PC-3 (cell line): ENCODE results near the gene CAMTA1. TPM values are rescaled to one million over a fixed set of nuclear protein-coding genes. Genes with fewer than 3 reads are reported as not detected.

Source experiments
- ATAC-seq: fragments of 200-7000 bp; cut with Tn5 transposase; 2 replicates; pipeline ENCODE4 v1.9.1; 2020; ENCODE audit warnings: mild to moderate bottlenecking, moderate library complexity
- BruUV-seq: library from RNA; stranded (reverse); fragments of 400-500 nt; replicated peaks from 2 replicates; lab custom pipeline; 2021; lab: Mats Ljungman, UMichigan
- CTCF ChIA-PET: fragments of 300-600 bp; sonication (Branson Sonifier 250); formaldehyde crosslinking; loops from one replicate; lab custom pipeline; 2022; ENCODE audit warnings: antibody characterized with exemption; lab: Charles Lee
- POLR2A ChIA-PET: fragments of 300-600 bp; sonication (Branson Sonifier 250); formaldehyde crosslinking; loops from one replicate; lab custom pipeline; 2022; ENCODE audit warnings: antibody characterized with exemption; ENCODE audit not compliant: unreplicated experiment; lab: Charles Lee
- DNase-seq: peaks from one replicate; pipeline ENCODE4 v3.0.0-alpha.2; 2015
- H2AFZ ChIP-seq: fragments of 300-600 bp; sonication (generic); 2 replicates; pipeline ENCODE4 v1.6.0; 2016; ENCODE audit warnings: antibody characterized with exemption, low read length
- H3F3A ChIP-seq: fragments of 300-600 bp; sonication (generic); one replicate; pipeline ENCODE4 v1.6.0; 2017; ENCODE audit warnings: antibody characterized with exemption, low read length, control low read depth, mild to moderate bottlenecking; ENCODE audit not compliant: unreplicated experiment
- H3K27ac ChIP-seq: fragments of 300-600 bp; sonication (generic); 2 replicates; pipeline ENCODE4 v1.5.1; 2016; ENCODE audit warnings: mild to moderate bottlenecking, low read length
- H3K27me3 ChIP-seq: fragments of 300-600 bp; sonication (generic); 2 replicates; pipeline ENCODE4 v1.6.1; 2016; ENCODE audit warnings: low read length, mixed read lengths
- H3K36me3 ChIP-seq: fragments of 300-600 bp; sonication (generic); 2 replicates; pipeline ENCODE4 v1.6.1; 2016; ENCODE audit warnings: low read depth, mixed run types, low read length, mixed read lengths
- H3K4me1 ChIP-seq: fragments of 300-600 bp; sonication (generic); 2 replicates; pipeline ENCODE4 v1.5.1; 2016; ENCODE audit warnings: low read length; ENCODE audit not compliant: insufficient read depth
- H3K4me2 ChIP-seq: fragments of 300-600 bp; sonication (generic); 2 replicates; pipeline ENCODE4 v1.6.0; 2016; ENCODE audit warnings: low read length
- H3K4me3 ChIP-seq: fragments of 300-600 bp; sonication (generic); 2 replicates; pipeline ENCODE4 v1.5.1; 2016; ENCODE audit warnings: mild to moderate bottlenecking, low read length, mixed read lengths
- H3K79me2 ChIP-seq: fragments of 300-600 bp; sonication (generic); 2 replicates; pipeline ENCODE4 v1.6.1; 2017; ENCODE audit warnings: low read length, mixed read lengths
- H3K9ac ChIP-seq: fragments of 300-600 bp; sonication (generic); 2 replicates; pipeline ENCODE4 v1.6.0; 2016; ENCODE audit warnings: mild to moderate bottlenecking, low read length
- H3K9me2 ChIP-seq: fragments of 300-600 bp; sonication (generic); replicated peaks from 2 replicates; pipeline ENCODE4 v1.6.1; 2016; ENCODE audit warnings: mixed run types, low read length, mixed read lengths
- H3K9me3 ChIP-seq: fragments of 300-600 bp; sonication (generic); 2 replicates; pipeline ENCODE4 v1.6.1; 2016; ENCODE audit warnings: low read length, mixed read lengths
- H4K20me1 ChIP-seq: fragments of 300-600 bp; sonication (generic); 2 replicates; pipeline ENCODE4 v1.6.1; 2016; ENCODE audit warnings: low read length, mixed read lengths
- EZH2 ChIP-seq: fragments of 300-600 bp; sonication (generic); IDR thresholded peaks from one replicate; pipeline ENCODE4 v1.6.1; 2017; ENCODE audit warnings: antibody characterized with exemption, mild to moderate bottlenecking, low read length; ENCODE audit not compliant: unreplicated experiment
- EZH2phosphoT487 ChIP-seq: fragments of 300-600 bp; sonication (generic); IDR thresholded peaks from 2 replicates; pipeline ENCODE4 v1.6.1; 2018; ENCODE audit warnings: mild to moderate bottlenecking, antibody characterized with exemption, low read length, borderline replicate concordance
- intact Hi-C: fragments of 100-400 bp; cut with micrococcal nuclease; formaldehyde crosslinking; loops from 2 replicates; pipeline ENCODE4 v1.9.0; 2023
- total RNA-seq: library from RNA; depleted of rRNA; stranded (reverse); fragments of >200 nt; gene quantifications from 2 replicates; pipeline ENCODE4 v1.2.3, GENCODE V29; 2014
- TF ChIP-seq, protein P1 (sequence below): fragments of 300-600 bp; sonication (generic); conservative IDR thresholded peaks from 2 replicates; pipeline ENCODE4 v1.5.1; 2017; ENCODE audit warnings: antibody characterized with exemption, low read depth, mild to moderate bottlenecking, low read length

The CAMTA1 gene
- total RNA-seq, 1 experiment from 2014 or later: 40.8 TPM

DNA sequence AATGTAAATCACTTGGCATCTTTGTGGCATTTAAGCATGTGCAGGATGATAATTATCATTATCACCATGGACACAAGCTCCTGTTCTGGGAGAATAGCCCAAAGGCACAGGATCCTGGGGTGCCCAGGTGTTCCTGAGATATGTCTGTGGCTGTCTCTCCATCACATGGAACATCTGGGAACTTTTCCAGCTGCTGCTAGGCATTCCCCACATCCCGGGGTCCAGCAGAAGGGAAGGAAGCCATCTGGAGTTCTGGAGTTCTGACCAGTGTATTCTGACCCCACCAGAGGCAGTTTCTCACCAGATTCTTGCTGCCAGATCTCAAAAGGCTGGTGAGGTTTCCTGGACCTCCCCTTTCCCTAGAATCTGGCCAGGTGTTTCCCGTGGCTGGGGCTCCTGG, 726.1 kb downstream of the CAMTA1 start:
- ChIA-PET POLR2A (no interaction called here), CTCF (no interaction called here)
- H3K27me3 ChIP-seq: peaks cover 72% of the 10 kb centered on the region
- no peak overlapping the region for H3K4me2 ChIP-seq
- H3K9ac ChIP-seq: no peak overlapping the region
- no peaks in the 10 kb centered on the region for H3K4me1 ChIP-seq
- no peak overlapping the region for H3K27ac ChIP-seq
- TF ChIP-seq EZH2phosphoT487 (no peak), EZH2 (no peak)
- TF ChIP-seq, protein P1, sequence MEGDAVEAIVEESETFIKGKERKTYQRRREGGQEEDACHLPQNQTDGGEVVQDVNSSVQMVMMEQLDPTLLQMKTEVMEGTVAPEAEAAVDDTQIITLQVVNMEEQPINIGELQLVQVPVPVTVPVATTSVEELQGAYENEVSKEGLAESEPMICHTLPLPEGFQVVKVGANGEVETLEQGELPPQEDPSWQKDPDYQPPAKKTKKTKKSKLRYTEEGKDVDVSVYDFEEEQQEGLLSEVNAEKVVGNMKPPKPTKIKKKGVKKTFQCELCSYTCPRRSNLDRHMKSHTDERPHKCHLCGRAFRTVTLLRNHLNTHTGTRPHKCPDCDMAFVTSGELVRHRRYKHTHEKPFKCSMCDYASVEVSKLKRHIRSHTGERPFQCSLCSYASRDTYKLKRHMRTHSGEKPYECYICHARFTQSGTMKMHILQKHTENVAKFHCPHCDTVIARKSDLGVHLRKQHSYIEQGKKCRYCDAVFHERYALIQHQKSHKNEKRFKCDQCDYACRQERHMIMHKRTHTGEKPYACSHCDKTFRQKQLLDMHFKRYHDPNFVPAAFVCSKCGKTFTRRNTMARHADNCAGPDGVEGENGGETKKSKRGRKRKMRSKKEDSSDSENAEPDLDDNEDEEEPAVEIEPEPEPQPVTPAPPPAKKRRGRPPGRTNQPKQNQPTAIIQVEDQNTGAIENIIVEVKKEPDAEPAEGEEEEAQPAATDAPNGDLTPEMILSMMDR: no peak
- H3K9me3 ChIP-seq: no peaks in the 10 kb centered on the region
- no peaks in the 10 kb centered on the region for H3K36me3 ChIP-seq
- no peaks in the 10 kb centered on the region for H4K20me1 ChIP-seq
- H3K9me2 ChIP-seq: no peaks in the 10 kb centered on the region
- no peak overlapping the region for H3K4me3 ChIP-seq
- H3F3A ChIP-seq: no peaks in the 10 kb centered on the region
- DNase-seq (no peak), ATAC-seq (no peak)
- no TSS peak for BruUV-seq
- no peak overlapping the region for H2AFZ ChIP-seq
- no peaks in the 10 kb centered on the region for H3K79me2 ChIP-seq
- intact Hi-C loops: no loop called here

DNA sequence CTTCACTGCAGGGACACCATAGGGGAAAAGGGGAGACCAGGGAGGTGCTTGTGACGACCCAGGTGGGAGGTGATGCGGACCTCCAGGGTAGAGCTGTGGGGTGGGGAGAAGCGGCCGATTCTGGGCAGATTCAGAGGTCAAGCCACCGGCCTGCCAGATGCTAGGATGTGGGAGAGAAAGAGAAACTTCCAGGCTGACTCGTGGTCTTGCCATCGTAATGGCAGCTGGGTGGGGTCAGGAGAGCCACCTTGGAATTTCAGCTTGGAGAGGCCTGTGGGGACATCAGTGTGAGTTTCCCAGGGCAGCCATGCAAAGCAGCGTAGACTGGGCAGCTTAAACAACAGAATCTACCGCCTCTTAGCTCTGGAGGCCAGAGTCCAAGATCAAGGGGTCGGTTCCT, 727.8 kb downstream of the CAMTA1 start:
- BruUV-seq: no TSS peak
- no peak overlapping the region for H3K9ac ChIP-seq
- H3K9me3 ChIP-seq: no peaks in the 10 kb centered on the region
- H3K4me3 ChIP-seq: no peak overlapping the region
- peaks cover 82% of the 10 kb centered on the region for H3K27me3 ChIP-seq
- intact Hi-C loops: no loop called here
- no peak overlapping the region for H2AFZ ChIP-seq
- no peak for TF ChIP-seq EZH2
- TF ChIP-seq, protein P1: no peak
- no peak for TF ChIP-seq EZH2phosphoT487
- H3F3A ChIP-seq: no peaks in the 10 kb centered on the region
- no peaks in the 10 kb centered on the region for H3K36me3 ChIP-seq
- DNase-seq: no peak
- no peak overlapping the region for H3K4me2 ChIP-seq
- no peaks in the 10 kb centered on the region for H3K4me1 ChIP-seq
- H4K20me1 ChIP-seq: no peaks in the 10 kb centered on the region
- ChIA-PET POLR2A (no interaction called here), CTCF (no interaction called here)
- H3K27ac ChIP-seq: no peak overlapping the region
- no peaks in the 10 kb centered on the region for H3K9me2 ChIP-seq
- no peak for ATAC-seq
- no peaks in the 10 kb centered on the region for H3K79me2 ChIP-seq

DNA sequence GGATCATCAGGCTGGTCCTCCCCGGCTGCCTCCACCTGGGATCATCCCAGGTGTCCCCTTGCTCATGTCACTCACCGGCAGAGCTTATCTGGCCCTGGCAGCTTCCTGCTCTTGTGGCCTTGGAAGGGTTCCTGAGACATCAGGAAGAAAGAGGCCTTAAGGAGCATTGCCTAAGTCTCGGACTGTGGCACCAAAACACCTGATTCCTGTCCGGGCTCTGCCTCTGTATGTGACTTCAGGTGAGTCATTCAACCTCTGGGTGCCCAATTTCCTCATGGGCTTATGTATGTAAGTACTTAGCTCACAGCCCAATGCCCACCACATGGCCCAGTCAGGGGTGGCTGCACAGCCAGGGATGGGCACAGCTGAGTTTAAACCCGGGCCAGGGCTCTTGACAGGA, 729.9 kb downstream of the CAMTA1 start:
- Histone ChIP-seq H3K9me2 (no peaks in the 10 kb centered on the region), H3K4me1 (no peaks in the 10 kb centered on the region), H3K27me3 (peaks cover 70% of the 10 kb centered on the region), H3K36me3 (no peaks in the 10 kb centered on the region), H3F3A (no peaks in the 10 kb centered on the region), H3K79me2 (no peaks in the 10 kb centered on the region), H3K9ac (no peak overlapping the region), H4K20me1 (no peaks in the 10 kb centered on the region), H3K4me2 (no peak overlapping the region), H3K27ac (no peak overlapping the region), H3K9me3 (no peaks in the 10 kb centered on the region), H3K4me3 (no peak overlapping the region), H2AFZ (no peak overlapping the region)
- TF ChIP-seq, protein P1: no peak
- TF ChIP-seq EZH2: no peak
- TF ChIP-seq EZH2phosphoT487: no peak
- CTCF ChIA-PET: no interaction called here
- BruUV-seq: no TSS peak
- DNase-seq: no peak
- POLR2A ChIA-PET: no interaction called here
- no peak for ATAC-seq
- intact Hi-C loops: no loop called here
